OCI-M2 (cell line): Measurements from ENCODE around the gene GAB3.

Experiments
- DNase-seq: peaks from one replicate; lab custom pipeline; 2025; ENCODE audit not compliant: unreplicated experiment; lab: John Stamatoyannopoulos, UW

Gene GAB3

DNA sequence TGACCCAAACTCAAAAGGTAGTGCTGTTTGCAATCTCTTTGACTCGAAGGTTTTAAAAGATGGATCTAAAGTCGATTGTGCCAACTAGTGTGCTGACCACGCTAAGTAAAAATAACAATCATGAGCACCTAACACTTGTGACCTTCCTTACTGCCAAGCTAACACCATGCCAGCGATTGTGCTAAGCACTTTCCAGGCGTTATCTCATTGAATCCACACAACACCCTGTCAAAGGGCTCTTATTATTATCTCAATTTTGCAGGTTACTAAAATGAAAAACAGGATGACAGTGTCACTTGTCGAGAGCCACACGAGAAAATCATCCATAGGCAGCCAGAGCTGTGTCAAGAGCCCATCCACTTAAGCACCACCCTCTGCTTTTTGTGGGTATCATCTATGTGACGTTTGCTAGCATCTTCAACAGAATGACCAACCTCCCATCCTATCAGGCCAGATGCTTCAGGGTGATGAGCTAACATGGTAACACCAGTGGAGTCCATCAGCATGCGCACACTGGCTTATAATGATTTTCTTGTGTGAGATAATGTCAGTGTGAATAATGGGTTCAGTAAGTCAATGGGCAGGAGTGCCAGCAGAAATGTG, 893 bp upstream of the GAB3 start:
- no peak for DNase-seq

DNA sequence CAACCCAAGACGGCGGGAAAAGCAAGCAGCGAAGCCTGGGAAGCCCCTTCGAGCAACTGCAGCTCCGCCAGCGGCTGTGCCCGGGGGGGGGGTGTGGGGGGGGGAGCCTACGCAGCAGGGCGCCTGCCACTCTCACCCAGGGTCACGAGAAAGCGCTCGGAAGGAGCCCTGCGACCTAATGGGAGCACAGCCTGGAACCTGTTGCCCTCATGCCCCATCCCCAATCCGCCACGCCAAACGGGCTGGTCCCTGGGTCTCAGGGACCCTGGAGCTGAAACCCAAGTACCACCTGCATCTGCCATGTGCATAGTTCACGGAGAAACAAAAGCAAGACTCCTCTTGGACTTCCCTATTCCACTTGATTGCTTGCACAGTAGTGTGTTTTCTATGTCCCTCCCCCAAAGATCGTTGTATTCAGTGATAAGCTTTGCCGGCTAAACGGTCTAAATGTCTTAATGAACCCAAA, 359 bp upstream of the GAB3 start:
- DNase-seq: no peak

DNA sequence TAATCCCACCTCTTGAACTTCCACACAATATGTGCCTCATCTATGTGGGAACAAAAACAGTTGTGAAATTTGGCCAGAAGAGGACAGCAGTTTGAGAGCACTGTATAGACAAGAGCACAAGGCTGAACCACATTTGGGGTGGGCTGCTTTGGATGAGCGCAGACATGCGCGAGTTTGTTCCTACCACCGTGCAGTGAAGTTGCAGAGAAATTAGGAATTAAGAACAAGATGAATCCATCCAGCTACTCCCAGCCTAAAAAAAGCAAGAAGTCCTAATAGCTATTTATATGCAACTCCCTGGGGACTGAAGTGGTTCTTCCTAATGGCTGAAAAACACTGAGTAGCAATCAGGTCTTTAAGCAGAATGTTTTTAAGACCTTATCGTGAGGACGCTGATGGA, 1.0 kb downstream of the GAB3 start:
- no peak for DNase-seq

DNA sequence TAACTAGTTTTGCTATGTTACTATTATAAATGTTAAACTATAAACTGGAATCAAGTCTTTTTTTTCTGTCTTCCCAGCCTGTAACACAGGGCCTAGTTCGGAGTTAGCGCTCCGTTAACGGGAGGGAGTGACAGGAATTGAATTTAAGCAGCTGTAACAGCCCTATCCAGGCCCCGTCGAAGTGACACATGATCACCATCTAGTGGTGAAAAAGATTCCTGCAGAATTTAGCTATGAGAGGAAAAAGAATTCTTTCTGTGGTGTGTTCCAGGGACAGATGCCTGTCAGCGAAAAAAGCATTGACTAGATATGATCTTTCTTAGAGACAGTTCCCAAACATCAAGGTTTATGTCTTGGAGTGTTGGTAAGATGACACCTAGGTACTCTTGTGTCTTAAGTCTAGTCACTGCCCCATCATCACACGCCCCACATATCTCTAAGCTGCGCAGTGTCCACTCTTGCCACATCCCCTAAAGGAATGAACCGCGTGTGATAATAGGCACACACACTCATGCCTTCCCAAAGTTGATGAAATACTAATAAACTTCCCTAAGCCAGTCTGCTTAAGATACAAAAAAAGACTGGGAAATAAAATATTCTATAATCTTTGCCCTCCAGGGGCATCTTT, 2.1 kb downstream of the GAB3 start:
- DNase-seq: no peak

GRCh38 chrX:154742613-154743012, 8.3 kb downstream of the GAB3 start:
- DNase-seq: no peak

GRCh38 chrX:154739952-154740465, 10.9 kb downstream of the GAB3 start:
- no peak for DNase-seq

- DNase-seq: no peak
Measured at GRCh38 chrX:154738011-154738738, 12.7 kb downstream of the GAB3 start.

DNA sequence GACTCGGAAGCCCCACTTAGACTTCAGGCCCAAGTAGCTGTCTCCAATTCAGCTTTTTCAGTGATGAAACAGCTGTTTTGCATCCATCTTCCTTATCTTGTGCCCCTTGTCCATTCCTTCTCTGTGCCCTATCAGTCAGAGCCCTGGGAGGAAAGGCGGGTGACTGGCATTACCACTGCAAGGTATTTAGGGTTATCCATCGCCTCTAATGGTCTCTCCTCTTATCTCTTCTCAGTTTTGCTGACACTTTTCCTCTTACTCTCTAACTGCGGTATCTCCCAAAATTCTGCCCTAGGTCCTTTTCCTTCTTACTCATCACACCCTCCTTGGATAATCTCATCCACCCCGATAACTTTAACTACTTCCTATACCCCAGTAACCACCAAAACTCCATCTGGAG, 13.7 kb downstream of the GAB3 start:
- DNase-seq: no peak

DNA sequence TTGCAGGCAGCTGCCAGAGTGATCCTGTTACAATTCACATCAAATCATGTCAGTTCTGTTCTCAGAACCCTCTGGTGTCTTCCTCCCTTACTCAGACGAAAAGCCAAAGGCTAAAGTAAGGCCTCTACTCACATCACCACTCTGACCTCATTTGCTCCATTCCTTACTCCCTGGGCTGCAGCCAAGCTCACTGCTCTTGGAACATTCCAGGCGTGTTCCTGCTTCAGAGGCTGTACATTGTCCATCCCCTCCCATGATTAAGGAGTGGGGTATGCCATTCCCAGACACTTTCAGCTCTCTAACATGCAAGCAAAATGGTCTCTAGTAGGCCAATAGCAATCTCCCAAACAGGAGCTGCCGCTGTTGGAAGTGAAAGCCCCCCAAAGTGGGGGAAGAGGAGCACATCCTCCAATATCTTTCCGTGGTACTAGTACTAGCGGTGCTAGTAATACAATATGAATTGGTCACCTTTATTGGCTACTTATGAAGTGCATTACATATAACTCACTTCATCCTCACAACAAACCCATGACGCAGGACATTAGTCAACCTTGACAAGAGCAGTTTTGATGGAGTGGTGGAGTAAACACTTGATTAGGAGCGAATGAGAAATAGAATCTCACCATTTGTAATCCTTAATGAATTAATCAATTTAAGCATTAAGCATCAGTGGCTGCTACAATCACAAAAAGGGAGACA, 15.0 kb downstream of the GAB3 start:
- DNase-seq: no peak

GRCh38 chrX:154734061-154734781, 16.7 kb downstream of the GAB3 start:
- DNase-seq: no peak

- no peak for DNase-seq
Measured at GRCh38 chrX:154733066-154733425, 17.8 kb downstream of the GAB3 start.

DNA sequence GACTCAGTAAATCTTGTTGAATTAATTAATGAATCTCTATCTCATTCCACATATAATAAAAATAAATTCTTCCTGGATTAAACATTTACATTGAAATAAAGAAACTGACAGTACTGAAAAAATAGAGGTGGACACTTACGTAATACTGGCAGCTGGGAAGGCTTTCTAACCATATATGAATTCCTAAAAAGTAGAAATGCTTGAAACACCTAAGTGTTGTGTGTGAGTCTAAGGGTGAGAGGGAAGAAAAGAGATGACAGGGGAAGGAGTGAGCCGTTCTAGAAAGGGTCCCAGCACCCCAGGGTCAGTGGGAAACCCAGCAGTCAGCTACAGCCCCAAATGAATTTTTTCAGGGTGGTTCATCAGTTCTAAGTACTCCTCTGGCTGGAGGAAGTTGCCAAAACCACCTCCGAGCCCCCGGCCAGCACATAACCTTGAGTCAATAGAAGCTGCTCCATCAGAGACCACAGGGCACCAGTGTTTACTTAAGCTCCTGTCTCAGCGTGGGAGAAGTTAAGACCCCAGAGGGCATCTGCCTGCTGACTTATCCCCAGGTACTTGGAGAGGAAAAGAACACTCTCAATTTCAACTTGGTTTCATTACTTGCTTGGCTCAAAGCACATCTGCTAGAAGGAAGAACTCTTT, 18.3 kb downstream of the GAB3 start:
- DNase-seq: no peak

DNA sequence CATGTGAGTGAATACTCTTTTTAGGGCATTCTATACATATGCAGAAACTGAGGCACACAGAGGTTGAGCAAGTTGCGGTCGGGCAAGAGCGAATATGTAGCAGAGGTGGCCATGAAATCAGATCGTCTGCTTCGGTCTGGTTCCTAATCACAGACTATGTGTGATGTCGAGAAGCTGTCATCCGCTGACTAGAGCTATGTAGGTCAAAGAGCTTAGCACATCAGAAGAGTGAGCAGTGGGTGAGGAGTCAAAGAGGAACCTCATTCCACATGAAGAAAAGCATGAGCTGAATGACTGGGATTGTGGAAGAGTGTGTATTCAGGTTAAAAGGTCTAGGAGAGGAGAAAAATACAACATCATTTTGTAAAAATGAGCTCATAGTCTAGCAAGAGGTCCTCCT, 19.0 kb downstream of the GAB3 start:
- no peak for DNase-seq

DNA sequence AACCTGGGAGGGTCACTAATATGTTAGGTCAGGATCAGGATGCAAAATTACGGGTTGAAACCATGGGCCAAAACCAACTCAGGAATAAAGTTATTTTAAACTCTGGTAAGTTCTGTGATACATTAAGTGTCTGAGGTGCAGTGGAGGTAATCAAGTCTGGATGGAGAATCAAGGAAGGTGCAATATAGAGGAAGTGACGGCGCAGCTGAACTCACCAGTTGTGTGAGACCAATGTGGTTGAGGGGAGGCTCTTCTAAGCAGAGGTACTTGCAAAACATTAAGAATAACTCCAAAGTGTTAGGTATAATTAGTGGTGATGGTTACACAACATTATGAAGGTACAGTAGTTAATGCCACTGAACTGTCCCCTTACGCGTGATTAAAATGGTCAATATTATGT, 19.7 kb downstream of the GAB3 start:
- no peak for DNase-seq

- DNase-seq: no peak
Measured at GRCh38 chrX:154730253-154730891, 20.5 kb downstream of the GAB3 start.

- DNase-seq: no peak
Measured at GRCh38 chrX:154729439-154729838, 21.4 kb downstream of the GAB3 start.

DNA sequence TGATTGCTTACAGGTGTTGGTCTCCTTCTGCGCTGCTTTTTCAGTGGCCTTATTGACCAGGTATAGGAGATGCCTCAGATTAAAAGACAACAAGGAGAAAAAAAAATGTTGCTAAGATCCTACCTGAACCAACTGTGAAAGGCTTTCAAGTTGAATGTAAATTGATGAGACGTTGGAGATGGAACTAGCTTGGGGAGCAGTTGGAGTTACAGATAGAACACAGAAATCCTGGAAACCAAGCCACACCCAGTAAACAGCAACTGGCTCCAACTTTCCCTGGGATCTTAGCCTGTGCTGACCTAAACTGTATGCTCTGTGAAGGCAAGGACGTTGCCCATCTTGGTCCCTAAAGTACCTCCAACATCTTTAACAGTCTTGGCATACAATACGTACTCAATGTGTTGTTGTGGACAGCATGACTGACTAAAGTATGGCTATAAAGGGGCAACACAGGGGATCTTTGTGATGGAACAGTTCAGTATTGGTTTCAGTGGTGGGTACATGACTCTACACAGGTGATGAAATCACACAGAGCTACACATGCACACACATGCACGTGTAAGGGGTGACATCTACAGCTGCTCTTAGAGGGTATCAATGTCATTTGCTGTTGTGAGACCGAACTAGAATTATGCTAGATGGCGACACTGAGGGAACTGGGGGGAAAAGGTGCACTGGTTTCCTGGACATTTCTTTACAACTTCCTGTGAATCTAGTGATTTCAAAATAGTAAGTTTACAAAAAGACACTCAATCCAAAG, 22.3 kb downstream of the GAB3 start:
- DNase-seq: no peak

DNA sequence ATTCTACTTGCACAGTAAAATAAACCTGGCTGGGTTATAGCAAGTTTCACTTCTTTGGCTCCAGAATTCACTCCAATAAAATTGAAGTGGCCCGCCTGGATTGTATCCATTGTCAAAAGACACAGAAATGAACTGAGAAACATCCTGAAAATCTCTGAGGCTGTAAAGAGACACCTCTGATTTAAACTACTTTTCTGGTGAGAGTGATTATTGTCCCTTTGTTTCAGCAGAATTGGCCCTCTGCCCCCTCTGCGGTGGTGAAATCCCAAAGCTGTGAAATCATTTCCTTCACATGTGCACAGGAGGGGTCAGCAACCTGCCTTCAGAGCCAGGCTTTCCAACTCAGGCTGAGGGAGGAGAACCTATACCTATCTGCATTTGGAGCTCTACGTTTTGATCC, 23.0 kb downstream of the GAB3 start:
- no peak for DNase-seq

- DNase-seq: no peak
Measured at GRCh38 chrX:154727418-154727817, 23.5 kb downstream of the GAB3 start.
